Activated CD4-positive, alpha-beta T cell treated with anti-CD3 and anti-CD28 coated beads for 4 hours (primary cell): ENCODE measurements around the gene TPPP2.
A peak's percentile ranks its signal among the peaks of the same experiment; 100 is the strongest.
"Not testable (repeated sequence)": the region's sequence is repeated elsewhere in the genome, so short reads cannot be mapped to it uniquely, and the experiment has no call there.

Experiments used
- DNase-seq, 2 donors: peaks; one replicate each; pipeline ENCODE4 v3.0.0-alpha.2; 2020

The TPPP2 gene

DNA sequence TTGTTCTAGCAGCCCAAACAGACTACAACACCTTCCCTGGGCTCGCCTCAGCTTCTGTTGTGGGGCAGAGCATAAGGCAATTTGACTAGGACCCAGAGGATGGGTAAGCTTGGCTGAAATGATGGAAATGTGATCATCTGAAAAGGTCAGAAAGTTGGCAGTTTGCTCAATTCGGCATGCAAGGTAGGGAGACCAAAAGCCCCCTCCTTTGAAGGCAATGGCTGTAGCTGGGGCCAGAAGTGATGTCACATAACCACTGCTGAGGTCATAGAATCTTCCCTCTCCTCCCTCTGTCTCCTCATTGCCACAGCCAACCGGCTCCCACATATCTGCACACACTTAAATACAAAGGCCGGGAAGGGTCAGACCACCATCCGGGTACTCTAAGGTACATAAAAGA is at the start of gene TPPP2:
Gene TPPP2 (plus strand): TSS at position 301 of the 400 bp plus-strand sequence. CDS start 365 bp downstream, outside the sequence.
- DNase-seq, result no peak

DNA sequence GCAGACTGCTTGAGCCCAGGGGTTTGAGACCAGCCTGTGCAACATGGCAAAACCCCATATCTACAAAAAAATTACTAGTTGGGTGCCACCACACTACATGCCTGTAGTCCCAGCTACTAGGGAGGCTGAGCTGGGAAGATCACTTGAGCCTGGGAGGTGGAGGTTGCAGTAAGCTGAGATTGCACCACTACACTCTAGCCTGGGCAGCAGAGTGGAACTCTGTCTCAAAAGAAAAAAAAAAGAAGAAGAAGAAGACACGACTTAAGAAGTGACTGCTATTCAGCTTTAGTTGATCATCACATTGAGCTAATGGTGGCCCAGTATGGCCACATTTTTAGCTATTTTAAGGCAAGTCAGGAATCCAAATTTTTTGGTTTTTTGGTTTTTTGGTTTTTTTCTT is 49.1 kb upstream of the TPPP2 start:
- no peak for DNase-seq

DNA sequence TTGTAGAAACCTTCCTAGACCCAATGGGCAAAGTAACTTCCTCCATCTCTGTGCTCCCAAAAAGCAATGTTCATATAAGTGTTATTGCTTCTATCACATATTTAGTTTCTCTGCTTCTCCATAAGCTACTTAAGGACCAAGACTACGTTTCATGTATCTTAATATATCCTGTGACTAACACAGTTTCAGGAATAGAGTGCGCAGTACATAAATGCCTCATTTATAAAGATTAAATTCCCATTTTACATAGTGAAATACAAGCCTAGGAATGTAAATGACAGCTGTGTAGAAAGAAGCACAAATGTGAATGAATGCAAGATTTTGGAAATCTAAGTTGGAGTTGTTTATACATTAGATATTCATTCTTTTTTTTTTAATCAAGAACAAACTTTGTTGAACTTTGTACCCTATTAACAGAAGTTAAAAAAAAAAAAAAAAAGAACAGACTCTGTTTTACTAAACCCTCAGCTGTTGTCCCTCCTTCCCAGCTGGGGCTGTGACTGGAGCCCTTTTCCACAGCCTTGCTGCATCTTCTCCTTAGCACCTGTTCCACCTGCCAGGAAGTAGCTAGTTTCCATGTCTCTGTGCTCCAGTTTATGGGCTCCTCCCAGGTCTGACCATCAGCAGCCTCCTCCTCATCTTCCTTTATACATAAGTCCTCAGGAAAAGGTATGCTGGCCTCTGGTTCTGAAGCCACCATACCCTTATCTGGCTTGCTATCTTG is 47.2 kb upstream of the TPPP2 start:
- DNase-seq, result no peak

DNA sequence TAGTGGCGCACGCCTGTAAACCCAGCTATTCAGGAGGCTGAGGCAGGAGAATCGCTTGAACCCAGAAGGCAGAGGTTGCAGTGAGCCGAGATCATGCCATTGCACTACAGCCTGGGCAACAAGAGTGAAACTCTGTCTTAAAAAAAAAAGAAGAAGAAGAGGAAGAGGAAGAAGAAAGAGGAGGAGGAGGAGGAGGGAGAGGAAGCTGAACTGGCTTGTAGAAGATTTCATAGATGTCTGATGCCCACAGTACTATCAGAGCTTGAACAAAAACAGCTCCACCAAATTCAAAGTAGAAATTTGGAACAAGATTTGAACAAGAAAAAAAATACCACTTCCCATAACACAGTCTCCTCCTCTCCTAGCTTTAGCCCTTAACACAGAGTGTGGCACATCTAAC is 44.4 kb upstream of the TPPP2 start:
- not testable (repeated sequence) for DNase-seq

DNA sequence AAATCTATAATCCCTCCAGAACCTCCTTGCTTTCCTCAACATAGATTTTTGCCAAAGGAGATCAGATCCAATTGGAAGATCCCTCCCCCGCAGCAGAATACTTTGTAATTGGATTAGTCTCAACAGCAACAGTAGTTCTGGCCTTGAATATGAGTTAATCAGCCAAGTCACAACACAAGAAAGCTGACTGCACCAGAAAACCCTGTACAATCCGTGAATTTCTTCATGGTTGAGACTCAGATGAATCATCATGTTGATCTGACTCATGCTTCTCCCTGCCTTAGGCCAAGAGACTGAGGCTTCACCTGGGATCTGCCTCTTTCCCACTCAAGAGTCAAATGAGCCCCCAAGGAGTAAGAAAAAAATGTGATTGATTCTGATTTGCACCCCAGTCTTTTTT is 43.2 kb upstream of the TPPP2 start:
- DNase-seq, result no peak

DNA sequence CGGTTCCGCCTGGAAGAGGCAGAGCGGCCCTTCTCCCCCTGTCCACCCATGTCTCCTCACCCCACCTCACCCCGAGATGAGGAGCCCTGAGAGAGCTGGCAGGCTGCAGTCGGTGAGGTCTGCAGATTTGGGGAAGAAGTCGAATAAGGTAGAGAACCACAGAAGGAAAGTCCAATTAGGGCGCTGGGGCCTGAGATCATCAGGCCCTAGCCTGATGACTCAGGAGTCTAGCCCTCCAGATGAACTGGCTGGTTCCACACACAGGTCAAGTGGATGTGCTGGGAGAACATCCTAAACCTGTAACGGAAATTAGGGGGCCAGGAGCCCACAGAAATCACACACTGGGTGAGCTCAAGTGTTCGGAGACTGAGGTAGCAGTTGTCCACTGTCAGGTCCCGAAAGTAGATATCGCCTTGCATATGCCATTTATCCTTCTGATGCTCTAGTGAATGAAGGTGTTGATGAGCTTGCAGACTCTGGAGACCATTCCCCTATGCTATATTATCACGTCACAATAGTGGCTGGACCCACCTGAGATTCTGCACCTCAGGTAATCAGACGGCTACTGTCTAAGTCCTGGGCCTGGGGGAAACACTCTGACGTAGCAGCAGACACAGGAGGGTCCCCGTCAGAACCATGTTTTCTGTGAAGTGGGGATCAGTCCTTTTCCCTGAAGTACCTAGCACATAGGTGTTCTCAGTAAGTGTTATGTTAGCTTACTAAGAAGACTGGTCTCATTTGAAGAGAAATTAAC is 41.1 kb upstream of the TPPP2 start:
- DNase-seq, result no peak

DNA sequence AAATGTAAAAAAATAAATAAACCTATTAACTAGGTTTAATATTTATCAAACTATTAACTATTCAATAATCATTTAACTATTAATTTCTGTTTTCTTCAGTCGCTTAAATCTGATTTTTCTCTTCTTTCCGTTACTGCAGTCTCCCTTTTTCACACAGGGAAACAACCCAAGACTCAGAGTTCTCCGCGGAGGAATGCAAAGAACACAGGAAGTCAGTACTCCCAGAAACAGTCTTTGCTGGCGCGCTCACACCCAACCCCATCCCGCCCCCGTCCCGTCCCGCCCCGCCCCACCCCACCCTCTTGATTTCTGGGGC is 40.6 kb upstream of the TPPP2 start:
- DNase-seq, result no peak

DNA sequence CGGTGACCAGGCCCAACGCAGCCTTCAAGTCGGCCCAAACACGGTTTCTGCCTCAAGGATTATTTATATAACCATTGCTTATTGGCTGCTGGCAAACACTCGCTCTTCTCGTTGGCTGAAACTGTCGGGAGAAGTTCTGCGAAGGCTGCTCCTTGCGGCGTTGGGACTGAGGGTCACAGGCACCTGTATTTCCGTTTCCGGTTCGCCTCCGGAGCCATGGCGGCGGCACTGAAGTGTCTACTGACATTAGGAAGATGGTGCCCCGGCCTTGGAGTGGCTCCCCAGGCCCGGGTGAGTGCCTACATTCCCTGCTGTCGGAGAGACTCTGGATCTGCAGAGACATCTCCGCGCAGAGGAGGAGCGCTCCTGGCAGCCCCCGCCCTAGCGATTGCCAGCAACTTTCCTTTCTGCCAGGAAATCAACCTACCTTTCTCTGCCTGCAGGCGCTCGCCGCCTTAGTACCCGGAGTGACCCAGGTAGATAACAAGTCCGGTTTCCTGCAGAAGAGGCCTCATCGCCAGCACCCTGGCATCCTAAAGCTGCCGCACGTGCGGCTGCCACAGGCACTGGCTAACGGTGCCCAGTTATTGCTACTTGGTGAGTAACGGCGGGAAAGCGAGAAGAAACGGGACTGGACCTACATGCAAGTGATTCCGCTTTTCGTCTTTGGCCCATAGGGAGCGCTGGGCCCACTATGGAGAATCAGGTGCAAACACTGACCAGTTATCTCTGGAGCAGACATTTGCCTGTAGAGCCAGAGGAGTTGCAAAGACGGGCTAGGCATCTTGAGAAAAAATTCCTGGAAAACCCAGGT is 40.0 kb upstream of the TPPP2 start, which contains the start of gene METTL17:
Gene METTL17 (plus strand): TSS at position 194 of the 814 bp plus-strand sequence. CDS start 23 bp downstream, at position 217.
- peak; percentile 75 to 80 for DNase-seq

DNA sequence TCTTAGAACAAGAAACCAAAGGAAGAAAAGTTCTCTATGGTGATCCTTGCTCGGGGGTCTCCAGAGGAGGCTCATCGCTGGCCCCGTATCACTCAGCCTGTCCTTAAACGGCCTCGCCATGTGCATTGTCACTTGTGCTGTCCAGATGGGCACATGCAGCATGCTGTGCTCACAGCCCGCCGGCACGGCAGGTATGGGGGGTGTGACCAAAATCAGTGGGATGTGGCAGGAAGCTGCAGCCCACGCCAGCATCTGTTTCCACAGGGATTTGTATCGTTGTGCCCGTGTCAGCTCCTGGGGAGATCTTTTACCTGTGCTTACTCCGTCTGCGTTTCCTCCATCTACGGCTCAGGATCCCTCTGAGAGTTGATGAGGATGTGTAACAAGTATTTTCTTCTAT is 33.5 kb upstream of the TPPP2 start:
- no peak for DNase-seq

DNA sequence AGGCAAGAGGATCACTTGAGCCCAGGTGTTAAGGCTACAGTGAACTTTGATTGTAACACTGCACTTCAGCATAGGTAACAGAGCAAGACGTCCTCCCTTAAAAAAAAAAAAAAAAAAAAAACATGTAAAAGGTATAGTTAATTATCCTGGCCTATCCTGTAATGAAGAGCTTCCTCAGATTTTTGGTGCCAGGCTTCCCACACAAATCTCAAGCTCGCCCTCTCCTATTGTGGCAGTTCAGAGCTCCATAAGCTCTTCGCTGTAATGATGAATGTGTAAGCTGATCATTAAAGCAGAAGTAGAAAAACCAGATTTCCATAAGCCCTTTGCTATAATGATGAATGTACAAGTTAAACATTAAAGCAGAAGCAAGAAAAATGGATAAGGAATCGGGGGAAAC is 32.9 kb upstream of the TPPP2 start:
- no peak for DNase-seq

DNA sequence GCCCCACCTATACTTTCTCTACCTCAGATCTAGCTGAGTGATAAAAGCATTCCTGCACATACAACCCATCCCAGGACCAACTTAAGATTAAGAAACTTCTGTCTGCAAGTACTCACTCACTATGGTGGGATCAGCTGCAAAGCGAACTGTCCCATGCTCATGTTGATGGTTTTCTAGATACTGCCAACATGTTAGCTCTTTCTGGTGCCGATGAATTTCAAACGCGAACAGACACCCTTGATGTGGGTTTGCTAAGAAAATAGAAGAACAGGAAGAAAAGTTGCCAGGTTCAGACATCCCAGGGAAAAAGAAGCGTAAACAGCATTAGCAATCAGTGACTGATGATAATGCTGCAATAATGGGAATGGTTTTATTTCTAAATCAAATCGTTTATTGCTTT is 32.5 kb upstream of the TPPP2 start:
- no peak for DNase-seq

DNA sequence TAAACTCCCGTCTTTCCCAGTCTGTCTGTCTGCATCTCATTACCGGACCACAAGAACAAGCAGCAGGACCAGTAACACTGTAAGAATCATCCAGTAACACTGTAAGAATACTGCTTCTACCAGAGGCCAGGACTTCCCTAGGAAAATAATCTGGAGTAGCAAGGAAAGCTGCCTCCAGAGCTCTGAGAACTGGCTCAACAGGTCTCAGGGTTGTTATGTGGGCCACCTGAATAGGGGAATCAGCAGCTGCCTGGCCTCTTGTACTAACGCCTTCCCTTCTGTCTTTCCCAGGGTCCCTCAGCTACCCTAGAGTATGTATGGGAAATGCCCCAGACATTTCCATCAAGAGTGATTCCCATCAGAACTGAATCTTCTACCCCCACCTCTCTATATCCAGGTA is 31.9 kb upstream of the TPPP2 start:
- no peak for DNase-seq

DNA sequence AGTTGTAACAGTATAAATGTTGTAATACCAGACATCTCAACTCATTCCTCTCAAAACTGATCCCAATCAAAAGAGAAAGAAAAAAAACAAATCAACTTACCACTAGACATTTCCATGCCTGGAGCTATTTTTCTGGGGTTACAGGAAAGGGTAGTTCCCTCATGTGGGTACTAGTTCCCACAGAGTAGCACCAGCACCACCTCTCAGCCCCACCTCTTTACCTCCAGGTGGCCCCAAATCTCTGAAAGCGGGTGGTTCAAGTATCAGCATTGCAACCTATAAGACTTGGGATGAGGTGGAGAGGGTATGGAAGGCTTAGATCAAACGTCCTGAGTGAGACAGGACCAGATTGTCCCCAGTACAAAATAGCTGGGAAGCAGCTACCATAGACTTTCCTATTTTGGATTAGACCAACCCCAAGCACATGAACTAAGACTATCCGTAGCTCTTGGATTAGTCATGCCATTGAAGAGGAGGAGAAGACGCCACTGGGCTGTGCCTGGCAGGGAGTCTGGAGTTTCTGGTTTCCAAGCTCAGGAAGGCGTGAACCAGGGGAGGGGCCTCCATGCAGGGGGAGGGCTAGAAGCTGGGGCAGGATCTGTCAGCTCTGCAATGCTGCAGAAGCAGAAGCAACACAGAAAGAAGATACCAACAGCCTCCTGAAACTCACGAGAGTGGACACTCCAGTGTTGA is 31.2 kb upstream of the TPPP2 start, which contains the start of gene SLC39A2:
Gene SLC39A2 (plus strand): TSS at position 620 of the 693 bp plus-strand sequence. CDS start 154 bp downstream, outside the sequence.
- DNase-seq, result no peak

DNA sequence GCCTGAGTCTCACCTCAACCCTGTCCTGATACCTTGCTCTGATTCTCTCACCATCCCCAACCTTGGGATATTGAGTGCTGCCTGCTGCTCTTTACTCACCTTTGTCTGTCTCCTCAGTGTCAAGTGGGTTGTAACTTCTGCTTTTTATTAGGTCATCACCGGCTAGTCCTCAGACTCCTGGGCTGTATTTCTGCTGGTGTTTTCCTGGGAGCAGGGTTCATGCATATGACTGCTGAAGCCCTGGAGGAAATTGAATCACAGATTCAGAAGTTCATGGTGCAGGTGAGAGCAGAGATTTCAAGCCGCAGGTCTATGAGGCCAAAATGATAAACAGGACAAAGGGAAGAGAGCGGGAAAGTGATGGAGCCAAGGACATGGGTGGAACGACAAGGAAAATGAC is 30.4 kb upstream of the TPPP2 start:
- DNase-seq, result no peak

DNA sequence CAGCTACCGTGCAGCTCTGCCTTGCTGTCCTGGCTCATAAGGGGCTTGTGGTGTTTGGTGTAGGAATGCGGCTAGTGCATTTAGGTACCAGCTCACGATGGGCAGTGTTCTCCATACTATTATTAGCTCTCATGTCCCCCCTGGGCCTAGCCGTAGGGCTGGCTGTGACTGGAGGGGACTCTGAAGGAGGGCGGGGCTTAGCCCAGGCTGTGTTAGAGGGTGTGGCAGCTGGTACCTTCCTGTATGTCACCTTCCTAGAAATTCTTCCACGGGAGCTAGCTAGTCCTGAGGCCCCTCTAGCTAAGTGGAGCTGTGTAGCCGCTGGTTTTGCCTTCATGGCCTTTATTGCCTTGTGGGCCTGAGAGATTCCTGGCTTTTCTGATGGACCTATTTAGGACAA is 28.8 kb upstream of the TPPP2 start:
- no peak for DNase-seq

DNA sequence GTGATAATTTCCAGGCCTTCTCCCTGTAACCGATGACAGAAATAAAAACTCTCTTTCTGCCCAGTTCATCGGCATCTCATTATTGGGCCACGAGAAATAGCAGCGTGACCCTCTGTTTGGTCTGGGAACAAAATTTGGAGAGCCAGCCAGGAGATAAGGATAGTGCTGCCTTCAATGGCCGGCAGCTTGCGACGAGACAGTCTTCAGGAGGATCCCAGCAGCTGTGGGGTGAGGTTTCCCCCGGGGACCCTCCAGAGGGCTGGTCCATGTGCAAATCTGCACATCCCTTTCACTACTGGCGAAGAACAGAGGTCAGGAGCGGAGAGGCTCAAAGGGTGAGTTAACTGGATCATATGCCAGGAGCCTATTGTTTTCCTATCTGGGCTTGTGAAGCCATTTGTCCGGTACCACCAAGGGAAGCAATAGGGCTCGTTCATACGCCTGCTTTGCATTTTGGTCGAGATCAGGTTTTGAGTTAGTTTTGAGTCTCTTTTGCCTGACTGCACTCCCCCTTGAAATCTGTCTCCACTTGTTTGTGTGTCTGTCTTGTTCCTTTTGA is 26.1 kb upstream of the TPPP2 start:
- DNase-seq, result no peak

DNA sequence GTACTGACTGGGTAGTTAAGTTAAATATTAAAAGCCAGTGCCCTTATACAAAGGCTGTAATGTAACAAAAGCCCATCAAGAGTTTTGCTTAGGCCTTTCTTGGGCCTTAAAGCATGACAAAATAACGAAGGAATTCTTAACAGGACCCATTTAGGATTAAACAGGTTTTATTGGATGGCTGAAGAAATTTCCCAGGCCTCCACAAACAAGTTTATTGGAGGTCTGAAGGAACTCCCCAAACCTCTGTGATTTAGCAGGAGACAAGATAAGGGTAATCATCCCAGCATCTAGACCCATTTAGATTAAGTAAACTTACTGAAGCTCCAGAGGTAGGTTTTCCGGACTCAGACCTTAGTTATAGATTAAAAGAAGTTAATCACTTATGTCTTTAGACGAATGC is 20.3 kb upstream of the TPPP2 start:
- not testable (repeated sequence) for DNase-seq

DNA sequence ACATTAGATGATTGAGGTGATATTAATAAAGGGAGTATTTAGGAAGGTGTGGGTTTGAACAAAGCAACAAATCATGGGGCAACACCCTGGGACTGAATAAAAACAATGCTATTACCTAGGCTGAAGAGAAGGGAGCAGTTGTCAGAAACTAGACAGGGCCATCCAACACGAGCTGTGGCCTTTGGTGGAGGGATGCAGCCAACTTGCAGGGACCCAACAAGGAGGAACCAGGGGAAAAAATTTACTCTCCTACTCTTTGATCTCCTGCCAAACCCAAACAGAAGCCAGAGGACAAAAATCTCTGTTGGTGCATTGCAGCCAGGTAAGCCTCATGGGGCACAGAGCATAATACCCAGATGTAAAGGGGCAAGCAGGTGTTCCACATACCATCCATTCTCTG is 18.9 kb upstream of the TPPP2 start:
- DNase-seq, result no peak

DNA sequence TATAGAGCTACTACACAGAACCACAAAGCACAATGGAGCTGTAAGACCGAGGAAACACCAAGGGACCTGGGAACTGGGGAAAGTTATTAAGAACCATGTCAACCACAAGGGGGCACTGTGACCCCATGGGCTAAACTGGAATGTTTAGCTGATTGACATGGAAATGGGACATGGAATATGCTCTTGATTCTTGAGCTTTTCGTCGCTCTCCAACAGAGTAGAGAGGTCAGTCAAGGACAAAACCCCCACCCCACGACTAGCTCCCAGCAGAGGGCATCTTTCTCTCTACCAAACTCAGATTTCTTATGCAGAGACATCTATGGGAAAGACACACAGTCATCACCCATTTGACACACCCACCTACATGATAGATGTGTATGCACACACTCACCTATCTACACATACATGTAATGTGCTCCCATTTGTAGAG is 15.2 kb upstream of the TPPP2 start:
- DNase-seq, result peak; percentile 80 to 88

DNA sequence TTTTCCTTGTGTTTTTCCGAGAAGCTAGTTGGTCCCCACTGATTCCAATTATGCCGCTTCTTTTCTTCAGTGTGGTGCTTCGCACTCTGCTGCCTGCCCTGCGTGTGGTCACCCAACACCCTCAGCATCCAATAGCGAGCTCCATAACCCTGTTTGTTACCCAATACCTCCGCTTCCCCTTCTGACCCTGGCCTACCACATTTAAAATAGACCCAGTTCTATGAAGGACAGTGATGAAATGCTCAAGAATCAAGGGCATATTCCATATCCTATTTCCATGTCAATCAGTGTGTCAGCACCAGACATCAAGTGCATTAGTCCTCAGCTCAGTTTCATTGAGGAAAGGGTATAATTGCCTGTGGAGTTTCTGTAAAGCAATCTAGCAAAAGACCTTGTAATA is 14.7 kb upstream of the TPPP2 start:
- DNase-seq, result no peak

DNA sequence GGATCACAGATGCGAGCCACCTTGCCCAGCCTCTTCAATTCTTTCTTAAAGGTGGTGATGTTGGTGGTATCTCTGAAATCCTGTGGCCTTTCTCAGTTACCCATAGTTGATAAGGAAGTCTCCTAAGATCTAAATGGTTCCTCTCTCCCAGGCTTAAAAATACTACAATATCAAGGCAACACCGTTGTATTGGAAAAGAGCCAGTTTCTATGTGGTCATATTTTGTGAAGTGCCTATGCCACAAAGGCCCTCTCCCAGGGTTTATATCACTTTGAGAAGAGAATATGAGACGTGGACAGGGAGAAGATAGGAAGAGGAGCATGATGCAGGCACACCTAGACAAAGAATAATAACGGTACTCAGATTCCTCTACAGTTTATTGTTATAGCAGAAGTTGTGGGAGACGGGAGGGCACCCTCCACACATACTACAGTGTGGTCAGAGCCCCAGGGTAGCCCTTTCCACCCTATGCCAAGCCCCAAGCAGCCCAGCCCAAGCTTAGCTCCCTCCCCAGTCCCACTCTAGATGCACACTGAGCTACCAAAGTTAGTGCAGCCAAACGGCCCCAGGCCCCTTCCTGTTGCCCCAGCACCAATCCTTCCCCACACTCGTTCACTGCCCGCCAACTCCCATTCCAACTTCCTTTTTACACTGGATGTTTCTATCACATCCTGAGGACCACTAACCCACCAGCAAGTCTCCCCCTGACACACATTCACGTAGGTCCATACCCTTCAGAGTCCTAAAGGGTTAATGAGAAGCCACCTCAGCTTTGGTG is 13.4 kb upstream of the TPPP2 start:
- no peak for DNase-seq
